HTERT RPE-1 (cell line): ENCODE results near the gene CSRNP2.
"Not testable (repeated sequence)": the region's sequence is repeated elsewhere in the genome, so short reads cannot be mapped to it uniquely, and the experiment has no call there.

ENCODE experiments used
- in situ Hi-C: fragments of 300-500 bp; cut with MboI; formaldehyde crosslinking; loops from 4 replicates; pipeline ENCODE4 v1.14.3; 2020; ENCODE audit warnings: low sequenced_read_pairs

CSRNP2 gene

GRCh38 chr12:51078346-51078745 is 5.0 kb downstream of the CSRNP2 start:
- in situ Hi-C loops = not testable (repeated sequence)

GRCh38 chr12:51077930-51078329 is 5.5 kb downstream of the CSRNP2 start:
- in situ Hi-C loops = no loop called here

GRCh38 chr12:51076236-51076930 is 7.0 kb downstream of the CSRNP2 start:
- in situ Hi-C loops = no loop called here

GRCh38 chr12:51075390-51075789 is 8.0 kb downstream of the CSRNP2 start:
- in situ Hi-C loops = no loop called here

- in situ Hi-C loops = no loop called here
These were observed 11.7 kb downstream of the CSRNP2 start for GRCh38 chr12:51071663-51072062.

- in situ Hi-C loops = no loop called here
These were observed 13.4 kb downstream of the CSRNP2 start for GRCh38 chr12:51070004-51070403.

- in situ Hi-C loops = no loop called here
These were observed 15.6 kb downstream of the CSRNP2 start for GRCh38 chr12:51067771-51068170.

GRCh38 chr12:51067229-51067628 is 16.2 kb downstream of the CSRNP2 start:
- in situ Hi-C loops = no loop called here

GRCh38 chr12:51065530-51065929 is 17.9 kb downstream of the CSRNP2 start:
- in situ Hi-C loops = no loop called here

- in situ Hi-C loops = no loop called here
These were observed 20.6 kb downstream of the CSRNP2 start for GRCh38 chr12:51062631-51063397.

- in situ Hi-C loops = no loop called here
These were observed 24.3 kb downstream of the CSRNP2 start for GRCh38 chr12:51059086-51059485.

- in situ Hi-C loops = no loop called here
These were observed 27.2 kb downstream of the CSRNP2 start for GRCh38 chr12:51056242-51056641.

- in situ Hi-C loops = no loop called here
These were observed 28.3 kb downstream of the CSRNP2 start for GRCh38 chr12:51055060-51055459.

- in situ Hi-C loops = no loop called here
These were observed 31.6 kb downstream of the CSRNP2 start for GRCh38 chr12:51051787-51052186.

GRCh38 chr12:51049525-51049924 is 33.9 kb downstream of the CSRNP2 start:
- in situ Hi-C loops = no loop called here

- in situ Hi-C loops = no loop called here
These were observed 34.6 kb downstream of the CSRNP2 start for GRCh38 chr12:51048661-51049251.

GRCh38 chr12:51047655-51048540 is 35.5 kb downstream of the CSRNP2 start, which contains the start of gene LETMD1:
TSS of gene LETMD1 (plus strand) at chr12:51048327. CDS start at chr12:51048357, 30 bp downstream.
- in situ Hi-C loops = no loop called here

GRCh38 chr12:51036279-51036678 is 47.1 kb downstream of the CSRNP2 start:
- in situ Hi-C loops = no loop called here

- in situ Hi-C loops = no loop called here
These were observed 49.8 kb downstream of the CSRNP2 start for GRCh38 chr12:51033457-51034089.

- in situ Hi-C loops = no loop called here
These were observed 50.3 kb downstream of the CSRNP2 start for GRCh38 chr12:51033048-51033447.

- in situ Hi-C loops = no loop called here
These were observed 54.6 kb downstream of the CSRNP2 start for GRCh38 chr12:51028813-51029150.
